ENCODE results near the gene WASHC3.

DNA sequence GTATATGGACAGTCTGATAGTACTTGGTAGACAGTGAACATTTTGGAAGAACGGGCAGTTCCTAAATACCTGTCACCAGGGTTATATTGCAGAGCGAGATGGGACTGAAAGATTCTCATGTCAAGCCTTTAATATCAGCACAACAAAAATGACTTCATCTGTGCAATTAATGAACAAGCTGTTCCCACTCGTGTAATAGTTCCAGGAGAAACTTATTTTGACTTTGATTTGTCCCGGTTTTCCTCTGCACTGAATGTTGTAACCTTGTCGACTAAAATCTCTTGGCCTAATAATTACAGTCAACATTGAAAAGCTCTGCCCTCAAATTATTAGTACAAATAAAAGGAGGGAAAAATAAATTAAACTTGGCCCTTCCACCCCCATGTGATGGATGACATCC, 79.5 kb downstream of the WASHC3 start:
- TF ChIP-seq POLR2A (IDR thresholded peaks at IDR 0.05), result no peak
- TF ChIP-seq, protein P1, sequence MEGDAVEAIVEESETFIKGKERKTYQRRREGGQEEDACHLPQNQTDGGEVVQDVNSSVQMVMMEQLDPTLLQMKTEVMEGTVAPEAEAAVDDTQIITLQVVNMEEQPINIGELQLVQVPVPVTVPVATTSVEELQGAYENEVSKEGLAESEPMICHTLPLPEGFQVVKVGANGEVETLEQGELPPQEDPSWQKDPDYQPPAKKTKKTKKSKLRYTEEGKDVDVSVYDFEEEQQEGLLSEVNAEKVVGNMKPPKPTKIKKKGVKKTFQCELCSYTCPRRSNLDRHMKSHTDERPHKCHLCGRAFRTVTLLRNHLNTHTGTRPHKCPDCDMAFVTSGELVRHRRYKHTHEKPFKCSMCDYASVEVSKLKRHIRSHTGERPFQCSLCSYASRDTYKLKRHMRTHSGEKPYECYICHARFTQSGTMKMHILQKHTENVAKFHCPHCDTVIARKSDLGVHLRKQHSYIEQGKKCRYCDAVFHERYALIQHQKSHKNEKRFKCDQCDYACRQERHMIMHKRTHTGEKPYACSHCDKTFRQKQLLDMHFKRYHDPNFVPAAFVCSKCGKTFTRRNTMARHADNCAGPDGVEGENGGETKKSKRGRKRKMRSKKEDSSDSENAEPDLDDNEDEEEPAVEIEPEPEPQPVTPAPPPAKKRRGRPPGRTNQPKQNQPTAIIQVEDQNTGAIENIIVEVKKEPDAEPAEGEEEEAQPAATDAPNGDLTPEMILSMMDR (IDR thresholded peaks at IDR 0.05), result no peak

Measured in heart left ventricle (tissue), 13 donors.